HG03159 (cell line): ENCODE data around the gene ZSWIM4.

Source experiments
- ATAC-seq: cut with Tn5 transposase; IDR thresholded peaks from one replicate; pipeline ENCODE4 v1.9.1; 2021; ENCODE audit warnings: mild to moderate bottlenecking, moderate library complexity; ENCODE audit not compliant: unreplicated experiment

The ZSWIM4 gene

GRCh38 chr19:13806728-13807127 lies 11.5 kb downstream of the ZSWIM4 start:
- ATAC-seq, result no peak

DNA sequence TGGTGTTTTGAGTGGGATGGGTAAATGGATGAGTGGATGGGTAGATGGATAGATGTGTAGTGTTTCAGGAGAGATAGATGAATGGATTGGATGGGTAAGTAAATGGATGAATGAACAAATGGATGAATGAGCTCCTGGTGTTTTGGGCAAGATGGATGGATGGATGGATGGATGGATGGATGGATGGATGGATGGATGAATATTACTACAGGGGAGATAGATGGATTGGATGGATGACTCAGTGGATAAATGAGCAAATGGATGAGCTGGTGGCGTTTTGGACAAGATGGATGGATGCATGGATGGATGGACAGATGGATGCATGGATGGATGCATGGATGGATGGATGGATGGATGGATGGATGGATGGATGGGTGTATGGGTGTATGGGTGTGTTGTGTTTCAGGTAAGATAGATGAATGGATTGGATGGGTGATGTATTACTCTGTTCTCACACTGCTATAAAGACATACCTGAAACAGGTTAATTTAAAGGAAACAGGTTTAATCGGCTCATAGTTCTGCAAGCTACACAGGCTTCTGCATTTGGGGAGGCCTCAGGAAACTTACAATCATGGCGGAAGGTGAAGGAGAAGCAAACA lies 12.3 kb downstream of the ZSWIM4 start:
- ATAC-seq, result no peak

DNA sequence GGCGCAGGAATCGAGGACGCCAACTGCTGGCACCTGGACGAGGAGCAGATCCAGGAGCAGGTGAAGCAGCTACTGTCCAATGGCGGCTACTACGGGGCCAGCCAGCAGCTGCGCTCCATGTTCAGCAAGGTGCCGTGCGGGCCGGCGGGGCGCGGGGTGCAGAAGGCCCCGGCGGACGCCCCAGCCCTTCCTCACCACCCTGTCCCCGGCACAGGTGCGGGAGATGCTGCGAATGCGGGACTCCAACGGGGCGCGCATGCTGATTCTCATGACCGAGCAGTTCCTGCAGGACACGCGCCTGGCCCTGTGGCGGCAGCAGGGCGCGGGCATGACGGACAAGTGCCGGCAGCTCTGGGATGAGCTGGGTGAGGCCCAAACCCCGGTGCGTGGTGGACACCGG lies 13.6 kb downstream of the ZSWIM4 start:
- no peak for ATAC-seq

GRCh38 chr19:13812544-13812943 lies 17.3 kb downstream of the ZSWIM4 start:
- no peak for ATAC-seq

- ATAC-seq, result no peak
Observed at GRCh38 chr19:13813147-13813546, 17.9 kb downstream of the ZSWIM4 start.

DNA sequence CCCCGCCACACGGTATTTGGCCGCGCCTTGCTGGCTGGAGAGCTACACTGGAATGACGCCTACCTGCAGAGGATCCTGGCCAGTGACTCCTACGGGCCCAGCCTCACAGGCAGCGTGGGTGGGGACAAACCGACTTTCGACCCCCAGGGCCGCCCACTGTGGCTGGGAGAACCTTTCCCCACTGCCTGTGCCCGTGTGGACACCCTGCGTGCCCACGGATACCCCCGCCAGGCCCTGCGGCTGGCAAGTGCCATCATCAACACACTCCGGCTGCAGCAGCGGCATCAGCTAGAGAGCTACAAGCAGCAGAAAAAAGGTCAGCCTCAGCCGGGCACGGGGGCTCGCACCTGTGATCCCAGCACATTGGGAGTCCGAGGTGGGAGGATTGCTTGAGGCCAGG lies 19.3 kb downstream of the ZSWIM4 start:
- no peak for ATAC-seq

DNA sequence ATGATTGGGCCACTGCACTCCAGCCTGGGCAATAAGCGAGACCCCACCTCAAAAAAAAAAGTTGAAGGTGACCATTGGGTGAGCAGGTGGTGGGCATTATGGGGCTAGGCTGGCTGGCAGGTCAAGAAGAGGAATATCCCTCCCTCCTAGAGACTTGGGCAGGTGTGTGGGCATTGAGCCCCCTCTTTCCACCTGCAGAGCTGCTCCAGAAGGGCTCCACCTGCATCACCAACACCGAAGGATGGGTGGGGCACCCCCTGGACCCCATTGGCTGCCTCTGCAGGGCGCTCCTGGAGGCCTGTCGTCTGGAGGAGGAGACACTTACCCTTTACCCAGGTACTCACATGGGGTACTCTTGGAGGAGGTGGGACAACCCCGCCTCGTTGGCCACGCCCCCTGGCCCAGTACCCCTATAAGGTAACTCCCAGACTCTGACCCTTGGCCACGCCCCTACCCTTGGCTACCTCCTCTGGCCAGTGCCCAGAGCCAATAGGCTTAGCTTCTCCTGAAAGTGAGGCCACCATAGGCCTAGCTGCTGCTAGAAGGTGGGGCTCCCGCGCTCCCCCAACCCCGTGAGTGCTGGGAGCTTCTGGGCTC lies 21.9 kb downstream of the ZSWIM4 start:
- no peak for ATAC-seq

DNA sequence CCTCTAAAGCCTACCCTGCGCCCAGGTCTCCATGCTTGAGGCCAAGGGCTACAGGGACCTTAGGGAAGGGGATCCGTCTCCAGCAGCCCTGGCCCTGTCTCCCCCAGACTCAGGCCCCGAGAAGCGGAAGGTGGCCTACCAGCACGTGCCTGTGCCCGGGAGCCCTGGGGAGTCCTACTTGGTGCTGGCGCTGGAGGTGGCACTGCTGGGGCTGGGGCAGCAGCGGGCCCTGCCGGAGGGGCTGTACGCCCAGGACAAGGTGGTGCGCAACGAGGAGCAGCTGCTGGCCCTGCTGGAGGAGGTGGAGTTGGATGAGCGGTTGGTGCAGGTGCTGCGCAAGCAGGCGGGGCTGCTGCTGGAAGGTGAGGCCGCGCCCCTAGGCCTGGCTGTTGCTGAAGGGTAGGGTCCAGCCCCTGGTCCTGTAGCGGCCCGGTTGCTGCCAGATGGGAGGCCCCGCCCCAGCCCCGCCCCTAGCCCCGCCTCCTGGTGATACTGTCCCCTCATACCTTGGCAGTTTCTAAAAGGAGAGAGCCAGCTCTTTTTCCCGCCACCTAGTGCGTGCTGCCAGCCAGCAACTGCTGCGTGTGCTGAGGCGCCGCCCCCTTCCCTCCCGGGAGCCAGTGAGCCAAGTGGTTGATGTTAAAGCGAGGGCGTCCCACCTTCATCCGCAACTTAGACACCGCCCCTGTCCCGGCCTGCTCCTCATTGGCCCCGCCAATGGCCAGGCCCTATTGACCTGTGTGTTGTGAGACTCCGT lies 22.6 kb downstream of the ZSWIM4 start:
- ATAC-seq, result no peak

DNA sequence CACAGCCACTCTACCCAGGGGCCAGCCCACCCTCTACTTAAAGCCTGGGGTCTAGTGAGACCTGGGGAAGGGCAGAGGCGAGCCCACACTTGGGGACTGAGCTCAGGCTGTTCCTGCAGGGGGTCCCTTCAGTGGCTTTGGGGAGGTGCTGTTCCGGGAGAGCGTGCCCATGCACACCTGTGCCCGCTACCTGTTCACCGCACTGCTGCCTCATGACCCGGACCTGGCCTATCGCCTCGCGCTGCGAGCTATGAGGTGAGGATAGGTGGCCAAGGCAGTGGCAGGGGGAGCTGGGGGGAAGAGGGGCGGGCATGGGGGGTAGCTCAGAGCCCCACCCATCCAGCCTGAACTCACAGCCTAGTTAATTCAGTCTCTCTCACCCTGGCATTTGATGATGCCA lies 24.0 kb downstream of the ZSWIM4 start:
- ATAC-seq, result no peak

DNA sequence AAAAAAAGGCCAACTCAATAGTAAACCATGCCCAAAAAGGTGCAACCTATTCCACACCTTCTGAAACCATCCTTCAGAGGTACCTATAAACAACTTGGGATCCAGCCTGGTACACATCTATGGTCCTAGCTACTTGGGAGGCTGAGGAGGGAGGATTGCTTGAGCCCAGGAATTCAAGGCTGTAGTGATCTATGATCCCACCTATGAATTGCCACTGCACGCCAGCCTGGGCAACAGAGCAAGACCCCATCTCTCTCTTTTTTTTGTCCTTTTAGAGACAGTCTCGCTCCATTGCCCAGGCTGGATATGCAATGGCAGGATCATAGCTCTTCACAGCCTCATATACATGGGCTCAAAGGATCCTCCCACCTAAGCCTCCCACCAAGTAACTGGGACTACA lies 26.0 kb downstream of the ZSWIM4 start:
- ATAC-seq, result no peak

DNA sequence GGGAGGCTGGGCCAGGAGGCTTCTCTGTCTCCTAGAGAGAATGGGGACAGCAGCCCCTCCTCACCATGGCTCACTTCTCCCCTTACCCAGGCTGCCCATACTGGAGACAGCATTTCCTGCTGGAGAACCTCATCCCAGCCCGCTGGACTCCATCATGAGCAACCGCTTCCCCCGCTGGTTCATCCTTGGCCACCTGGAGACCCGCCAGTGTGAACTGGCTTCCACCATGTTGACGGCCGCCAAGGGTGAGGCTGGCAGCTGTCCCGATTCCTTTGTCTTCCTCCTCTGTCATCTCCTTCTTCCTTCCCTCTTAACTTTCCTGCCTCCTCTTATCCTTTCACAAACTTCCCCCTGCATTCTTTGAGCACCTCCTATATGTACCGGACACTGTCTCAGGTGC lies 28.0 kb downstream of the ZSWIM4 start:
- ATAC-seq, result no peak

GRCh38 chr19:13823901-13824300 lies 28.7 kb downstream of the ZSWIM4 start:
- ATAC-seq, result no peak

GRCh38 chr19:13824703-13825102 lies 29.5 kb downstream of the ZSWIM4 start:
- ATAC-seq, result no peak

DNA sequence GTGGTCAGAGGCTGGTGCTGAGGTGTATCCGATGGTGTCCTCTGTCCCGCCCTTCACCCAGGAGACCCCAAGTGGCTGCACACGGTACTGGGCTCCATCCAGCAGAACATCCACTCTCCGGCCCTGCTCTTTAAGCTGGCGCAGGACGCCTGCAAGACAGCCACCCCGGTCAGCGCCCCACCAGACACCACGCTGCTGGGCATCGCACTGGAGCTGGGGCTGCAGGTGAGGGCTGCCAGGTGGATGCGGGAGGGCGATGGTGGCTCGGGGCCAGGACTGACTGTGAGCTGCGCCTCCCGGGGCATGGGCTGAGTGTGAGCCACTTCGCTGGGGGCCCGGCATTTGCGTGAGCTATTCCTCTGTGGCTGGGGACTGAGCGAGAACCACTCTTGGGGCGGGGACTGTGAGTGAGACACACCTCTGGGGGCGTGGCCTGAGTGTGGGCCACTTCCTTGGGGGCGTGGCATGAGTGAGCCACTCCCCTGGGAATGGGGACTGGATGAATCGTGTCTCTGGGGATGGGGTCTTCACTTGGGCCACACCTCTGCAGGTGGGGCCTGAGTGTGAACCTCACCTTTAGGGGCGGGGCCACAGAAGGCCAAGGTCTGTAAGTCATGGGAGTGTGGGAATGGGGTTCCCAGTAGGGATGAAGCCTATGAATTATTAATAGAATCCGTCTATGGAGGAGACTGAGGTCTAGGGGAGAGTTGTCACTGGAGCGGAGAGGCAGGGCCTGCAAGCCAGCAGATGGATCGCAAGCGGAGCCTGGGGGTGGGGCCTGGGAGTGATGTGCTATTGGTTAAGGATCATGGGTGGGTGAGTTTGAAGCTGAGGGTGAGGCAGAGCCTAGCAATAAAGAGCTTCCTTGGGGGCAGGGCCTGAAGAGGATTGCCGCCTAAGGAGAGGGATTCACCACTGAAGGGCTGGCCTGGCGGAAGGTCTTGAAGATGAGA lies 30.5 kb downstream of the ZSWIM4 start:
- ATAC-seq, result no peak

DNA sequence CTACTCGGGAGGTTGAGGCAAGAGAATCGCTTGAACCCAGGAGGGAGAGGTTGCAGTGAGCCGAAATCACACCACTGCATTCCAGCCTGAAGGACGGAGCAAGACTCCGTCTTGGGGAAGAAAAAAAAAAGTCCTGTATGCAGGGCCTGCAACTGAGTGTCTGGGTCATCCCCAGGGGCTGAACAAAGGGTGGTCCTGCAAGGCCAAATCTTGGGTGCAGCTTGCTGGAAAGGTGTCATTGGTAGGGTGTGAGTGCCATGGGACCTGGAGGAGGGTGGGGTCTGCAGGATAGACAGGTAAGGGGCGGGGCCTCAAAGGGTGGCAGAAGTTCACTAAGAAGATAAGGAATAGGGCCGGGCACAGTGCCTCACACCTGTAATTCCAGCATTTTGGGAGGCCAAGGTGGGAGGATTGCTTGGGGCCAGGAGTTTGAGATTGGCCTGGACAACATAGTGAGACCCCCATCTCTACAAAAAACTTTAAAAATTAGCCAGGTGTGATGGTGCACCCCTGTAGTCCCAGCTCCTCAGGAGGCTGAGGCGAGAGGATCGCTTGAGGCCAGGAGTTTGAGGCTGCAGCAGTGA lies 31.5 kb downstream of the ZSWIM4 start:
- ATAC-seq, result no peak

- no peak for ATAC-seq
Observed at GRCh38 chr19:13827656-13828055, 32.4 kb downstream of the ZSWIM4 start.

DNA sequence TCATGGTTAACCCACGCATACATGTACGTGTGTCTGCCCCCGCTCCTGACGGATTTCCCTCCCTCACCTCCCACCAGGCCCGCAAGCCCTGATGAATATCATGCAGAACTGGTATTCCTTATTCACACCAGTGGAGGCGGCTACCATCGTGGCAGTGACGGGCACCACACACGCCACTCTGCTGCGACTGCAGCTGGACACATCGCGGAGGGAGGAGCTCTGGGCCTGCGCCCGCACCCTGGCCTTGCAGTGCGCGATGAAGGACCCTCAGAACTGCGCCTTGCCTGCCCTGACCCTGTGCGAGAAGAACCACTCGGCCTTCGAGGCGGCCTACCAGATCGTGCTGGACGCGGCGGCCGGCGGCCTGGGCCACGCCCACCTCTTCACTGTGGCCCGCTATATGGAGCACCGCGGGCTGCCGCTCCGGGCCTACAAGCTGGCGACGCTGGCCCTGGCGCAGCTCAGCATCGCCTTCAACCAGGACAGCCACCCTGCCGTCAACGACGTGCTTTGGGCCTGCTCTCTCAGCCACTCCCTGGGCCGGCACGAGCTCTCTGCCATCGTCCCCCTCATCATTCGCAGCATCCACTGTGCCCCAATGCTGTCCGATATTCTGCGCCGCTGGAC lies 35.0 kb downstream of the ZSWIM4 start:
- no peak for ATAC-seq

DNA sequence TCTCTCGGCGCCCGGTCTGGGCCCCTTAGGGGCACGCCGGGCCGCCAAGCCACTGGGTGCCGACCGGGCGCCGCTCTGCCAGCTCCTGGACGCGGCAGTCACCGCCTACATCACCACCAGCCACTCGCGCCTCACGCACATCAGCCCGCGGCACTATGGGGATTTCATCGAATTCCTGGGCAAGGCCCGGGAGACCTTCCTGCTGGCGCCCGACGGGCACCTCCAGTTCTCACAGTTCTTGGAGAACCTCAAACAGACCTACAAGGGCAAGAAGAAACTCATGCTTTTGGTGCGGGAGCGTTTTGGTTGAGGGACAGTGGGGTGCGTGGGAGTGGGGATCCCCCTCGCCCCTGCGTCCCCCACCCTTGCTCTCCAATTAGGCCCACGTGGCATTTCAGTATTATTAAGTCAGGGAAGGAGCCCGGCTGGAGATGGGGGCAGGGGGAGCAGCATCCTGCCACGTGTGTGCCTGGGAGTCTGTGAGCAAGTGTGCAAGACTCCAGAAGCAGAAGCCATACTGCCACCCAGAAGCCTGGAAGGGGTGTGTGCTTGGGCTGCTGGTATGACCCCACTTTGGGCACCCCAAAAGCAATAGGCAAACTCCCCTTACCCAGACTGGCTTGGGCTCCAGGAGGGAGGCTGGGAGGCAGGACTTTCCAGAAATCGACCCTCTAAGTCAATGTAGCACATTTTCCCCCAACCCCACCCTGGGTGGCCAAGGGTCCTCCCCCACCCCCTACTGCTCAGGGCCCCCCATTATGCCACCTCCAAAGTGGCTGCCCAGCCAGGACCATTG lies 35.7 kb downstream of the ZSWIM4 start:
- no peak for ATAC-seq

DNA sequence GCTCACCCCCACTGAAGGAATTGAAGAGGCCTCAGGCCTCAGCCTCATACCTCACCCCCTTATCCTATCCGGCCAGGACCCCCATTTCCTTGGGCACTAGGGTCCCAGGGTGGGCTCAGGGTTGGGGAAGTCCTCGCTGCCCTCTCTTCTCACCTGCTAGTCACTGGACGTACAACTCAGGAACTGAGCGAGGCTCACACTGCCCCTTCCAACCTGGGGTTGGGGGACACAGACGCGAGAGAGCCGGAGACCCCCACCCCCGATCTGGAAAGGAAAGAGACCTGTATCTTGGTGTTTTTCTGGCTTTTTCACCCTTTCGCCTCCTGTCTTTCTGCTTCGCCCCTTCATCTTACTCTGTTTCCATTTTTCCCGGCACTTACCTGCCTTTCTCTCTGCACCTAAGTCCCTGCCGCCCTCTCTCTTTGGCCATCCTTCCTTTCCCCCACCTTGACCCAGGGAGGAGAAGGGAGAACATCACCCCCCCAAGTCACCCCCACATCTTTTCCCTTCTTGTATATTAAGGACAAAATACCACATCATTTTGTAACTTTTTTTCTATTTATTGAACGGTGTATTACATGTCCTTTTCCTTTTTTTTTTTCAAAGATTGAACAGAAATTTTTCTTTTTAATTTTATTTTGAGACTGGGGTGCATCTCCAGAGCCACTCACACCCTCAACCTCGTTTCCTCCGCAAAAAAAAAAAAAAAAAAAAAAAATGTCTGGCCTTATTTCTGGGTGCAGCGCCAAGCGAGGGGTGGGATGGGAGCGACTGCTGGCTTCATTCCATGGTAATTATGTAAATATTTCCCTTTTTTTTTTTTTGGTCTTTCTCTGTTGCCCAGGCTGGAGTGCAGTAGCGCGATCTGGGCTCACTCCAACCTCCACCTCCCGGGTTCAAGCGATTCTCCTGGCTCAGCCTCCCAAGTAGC lies 36.6 kb downstream of the ZSWIM4 start:
- ATAC-seq, result no peak
